Measurements from ENCODE around the gene REC8. TPM values are rescaled to one million over a fixed set of nuclear protein-coding genes. Genes with fewer than 3 reads are reported as not detected.
A peak's percentile ranks its signal among the peaks of the same experiment; 100 is the strongest.

Gene REC8
- total and polyA plus RNA-seq, 2 of the 13 experiments (the other 11 are each of a cell fraction or from before 2014, with no cell fraction given) = 3.4 to 14.7 TPM

GRCh38 chr14:24146978-24147760 is 24.7 kb upstream of the REC8 start, which contains the start of gene RNF31 (continued):
- TF ChIP-seq ZNF180 (CRISPR knock-in tag; IDR thresholded peaks at IDR 0.05; ENCODE audit: borderline replicate concordance, low read depth) (peak; percentile 74; the same call in 1 of the 2 replicates), ZNF280B (CRISPR knock-in tag; IDR thresholded peaks at IDR 0.05; ENCODE audit: borderline replicate concordance) (no peak), SIN3B (IDR thresholded peaks at IDR 0.05; ENCODE audit: low read length) (no peak), ZNF251 (CRISPR knock-in tag; IDR thresholded peaks at IDR 0.05) (no peak), SP140L (CRISPR knock-in tag; IDR thresholded peaks at IDR 0.05; ENCODE audit: borderline replicate concordance) (peak; percentile 96; the same call in 1 of the 2 replicates), NFAT5 (CRISPR knock-in tag; IDR thresholded peaks at IDR 0.05) (no peak; the same call in 1 of the 2 replicates), ARHGAP35 (CRISPR knock-in tag; IDR thresholded peaks at IDR 0.05; ENCODE audit: borderline replicate concordance) (peak; percentile 94), GABPA (IDR thresholded peaks at IDR 0.05; ENCODE audit: low read depth, low read length) (no peak), GABPA (CRISPR knock-in tag; IDR thresholded peaks at IDR 0.05; ENCODE audit: low read depth) (no peak), AGO1 (IDR thresholded peaks at IDR 0.05; ENCODE audit: low read depth, low read length, poor library complexity, severe bottlenecking) (no peak), CAMTA2 (CRISPR knock-in tag; IDR thresholded peaks at IDR 0.05; ENCODE audit: borderline replicate concordance) (0 out of 2 replicates have a peak, but pooled peaks have one; percentile 2), FLYWCH1 (CRISPR knock-in tag; IDR thresholded peaks at IDR 0.05) (no peak), ZNF253 (CRISPR knock-in tag; IDR thresholded peaks at IDR 0.05; ENCODE audit: borderline replicate concordance) (peak; percentile 97; the same call in 1 of the 2 replicates), RERE (CRISPR knock-in tag; IDR thresholded peaks at IDR 0.05; ENCODE audit: low read depth) (no peak), ZNF292 (CRISPR knock-in tag; IDR thresholded peaks at IDR 0.05; ENCODE audit: borderline replicate concordance, low read depth) (no peak; the same call in 1 of the 2 replicates), ZNF83 (CRISPR knock-in tag; IDR thresholded peaks at IDR 0.05; ENCODE audit: borderline replicate concordance) (peak; percentile 84; the same call in 1 of the 2 replicates)

All from HepG2 (cell line).